RPMI8226 (cell line): Measurements from ENCODE around the gene CNOT11.
"Not testable (repeated sequence)": the region's sequence is repeated elsewhere in the genome, so short reads cannot be mapped to it uniquely, and the experiment has no call there.

Experiments
- DNase-seq: peaks from one replicate; pipeline ENCODE4 v3.0.0-alpha.2; 2015

Gene CNOT11

GRCh38 chr2:101248756-101249155, 3.9 kb upstream of the CNOT11 start:
- not testable (repeated sequence) for DNase-seq

GRCh38 chr2:101249826-101250225, 2.9 kb upstream of the CNOT11 start:
- DNase-seq, result no peak

- DNase-seq, result not testable (repeated sequence)
Observed at GRCh38 chr2:101251246-101251781, 1.4 kb upstream of the CNOT11 start.

GRCh38 chr2:101251844-101252407, 760 bp upstream of the CNOT11 start:
- peak; percentile 67 for DNase-seq

- DNase-seq, result peak; percentile 76
Observed at GRCh38 chr2:101253013-101253702, 472 bp downstream of the CNOT11 start.

GRCh38 chr2:101253703-101254450, 1.2 kb downstream of the CNOT11 start:
- no peak for DNase-seq

- no peak for DNase-seq
Observed at GRCh38 chr2:101255501-101255900, 2.8 kb downstream of the CNOT11 start.

- DNase-seq, result no peak
Observed at GRCh38 chr2:101256316-101256715, 3.6 kb downstream of the CNOT11 start.

- DNase-seq, result no peak
Observed at GRCh38 chr2:101258804-101259203, 6.1 kb downstream of the CNOT11 start.

GRCh38 chr2:101262142-101262541, 9.5 kb downstream of the CNOT11 start:
- DNase-seq, result no peak

GRCh38 chr2:101263377-101263800, 10.7 kb downstream of the CNOT11 start:
- DNase-seq, result no peak

GRCh38 chr2:101264360-101264939, 11.8 kb downstream of the CNOT11 start:
- DNase-seq, result no peak

GRCh38 chr2:101265893-101266499, 13.3 kb downstream of the CNOT11 start:
- no peak for DNase-seq

- DNase-seq, result no peak
Observed at GRCh38 chr2:101267671-101268656, 15.3 kb downstream of the CNOT11 start.

GRCh38 chr2:101270700-101271259, 18.1 kb downstream of the CNOT11 start:
- no peak for DNase-seq

GRCh38 chr2:101272045-101272784, 19.5 kb downstream of the CNOT11 start:
- no peak for DNase-seq

- DNase-seq, result no peak
Observed at GRCh38 chr2:101273056-101273455, 20.4 kb downstream of the CNOT11 start.

- no peak for DNase-seq
Observed at GRCh38 chr2:101274142-101274541, 21.5 kb downstream of the CNOT11 start.

- DNase-seq, result no peak
Observed at GRCh38 chr2:101277111-101277510, 24.4 kb downstream of the CNOT11 start.

- DNase-seq, result no peak
Observed at GRCh38 chr2:101278925-101279324, 26.2 kb downstream of the CNOT11 start.

GRCh38 chr2:101281482-101281881, 28.8 kb downstream of the CNOT11 start:
- DNase-seq, result no peak
